ENCODE data around the gene TEDC2. TPM values are rescaled to one million over a fixed set of nuclear protein-coding genes. Genes with fewer than 3 reads are reported as not detected.

TEDC2 gene
- total and polyA plus RNA-seq, 9 of the 15 experiments (the other 6 are each of a cell fraction or from before 2014, with no cell fraction given): 0.75 to 57.0 (median 17.6) TPM

- TF ChIP-seq PRDM10 (IDR thresholded peaks at IDR 0.05; ENCODE audit: partially characterized antibody) (no peak), U2AF1 (optimal IDR thresholded peaks at IDR 0.05; ENCODE audit: low read depth, low read length) (no peak), ZNF696 (CRISPR knock-in tag; conservative IDR thresholded peaks at IDR 0.05) (no peak), KHSRP (IDR thresholded peaks at IDR 0.05) (no peak), ZNF253 (CRISPR knock-in tag; conservative IDR thresholded peaks at IDR 0.05) (no peak), RBM17 (IDR thresholded peaks at IDR 0.05; ENCODE audit: borderline replicate concordance, low read depth, low read length) (no peak), ERF (CRISPR knock-in tag; IDR thresholded peaks at IDR 0.05) (no peak), ETV1 (tag; conservative IDR thresholded peaks at IDR 0.05; ENCODE audit: low read depth) (peak; percentile 81), ZNF584 (CRISPR knock-in tag; IDR thresholded peaks at IDR 0.05; ENCODE audit: low read depth) (no peak), BCLAF1 (IDR thresholded peaks at IDR 0.05; ENCODE audit: borderline replicate concordance in 1 of 2, control insufficient read depth in 1 of 2, low read depth in 2 of 2, low read length in 1 of 2) (no peak), BRD4 (IDR thresholded peaks at IDR 0.05) (no peak), POLR2A (conservative IDR thresholded peaks at IDR 0.05) (no peak), YY1 (IDR thresholded peaks at IDR 0.05; ENCODE audit: borderline replicate concordance in 1 of 3, control insufficient read depth in 1 of 3, extremely low read depth in 1 of 3, insufficient read depth in 3 of 3, insufficient read length in 1 of 3, insufficient replicate concordance in 2 of 3, low read depth in 1 of 3, low read length in 2 of 3) (no peak), ATF1 (CRISPR knock-in tag; IDR thresholded peaks at IDR 0.05) (no peak), ATF1 (tag; IDR thresholded peaks at IDR 0.05) (no peak), IFI16 (CRISPR knock-in tag; IDR thresholded peaks at IDR 0.05) (no peak), ZNF589 (CRISPR knock-in tag; IDR thresholded peaks at IDR 0.05; ENCODE audit: low read depth) (0 out of 2 replicates have a peak, but pooled peaks have one; percentile 31), ZNF518B (CRISPR knock-in tag; IDR thresholded peaks at IDR 0.05) (no peak)
These were observed 25.1 kb downstream of the TEDC2 start (continued) for GRCh38 chr16:2484898-2485508.

Data from K562 (cell line).